B cell (primary cell): ENCODE results near the gene CPT2. TPM values are rescaled to one million over a fixed set of nuclear protein-coding genes. Genes with fewer than 3 reads are reported as not detected.

Experiments used
- ATAC-seq: fragments of 200-7000 bp; cut with Tn5 transposase; one replicate; pipeline ENCODE4 v1.10.0; 2021; ENCODE audit warnings: low read depth, mild to moderate bottlenecking, moderate number of reproducible peaks, moderate library complexity
- CTCF ChIA-PET: fragments of 350-600 bp; sonication (Branson Sonifier 250); formaldehyde crosslinking; loops from one replicate; lab custom pipeline; 2021; ENCODE audit warnings: antibody characterized with exemption, inconsistent platforms; lab: Charles Lee
- POLR2A ChIA-PET: fragments of 350-600 bp; sonication (Branson Sonifier 250); formaldehyde crosslinking; loops from one replicate; lab custom pipeline; 2021; ENCODE audit warnings: antibody characterized with exemption; lab: Charles Lee
- DNase-seq: peaks from one replicate; pipeline ENCODE4 v3.0.0; 2013
- H2AFZ ChIP-seq: 2 replicates; pipeline ENCODE4 v1.6.1; 2012; ENCODE audit warnings: mild to moderate bottlenecking, low read depth, low read length; ENCODE audit not compliant: insufficient read depth, poor library complexity, severe bottlenecking
- H3K27ac ChIP-seq, 2 donors: 1 replicate in 1 of 2; 2 replicates in 1 of 2; pipeline ENCODE4 v1.5.1; 2012 to 2013; ENCODE audit warnings: low read length in 2 of 2, mild to moderate bottlenecking in 2 of 2, moderate library complexity in 1 of 2
- H3K27me3 ChIP-seq, 4 experiments: fragments of 200-600 bp in 1 of 4; sonication (generic) in 1 of 4; replicated peaks in 1 of 4; 1 replicate in 2 of 4; 2 replicates in 2 of 4; pipeline versions ENCODE4 v1.6.1 to v1.7.0; 2013 to 2016; ENCODE audit warnings: low read length in 3 of 4, mild to moderate bottlenecking in 2 of 4, mixed read lengths in 1 of 4, moderate library complexity in 1 of 4; ENCODE audit not compliant: insufficient read depth in 4 of 4, control insufficient read depth in 3 of 4; ENCODE audit errors: control extremely low read depth in 1 of 4
- H3K36me3 ChIP-seq, 2 experiments: replicated peaks in 1 of 2; 1 replicate in 1 of 2; 2 replicates in 1 of 2; pipeline versions ENCODE4 v1.6.1 to v1.7.1; 2013; ENCODE audit warnings: low read length in 1 of 2; ENCODE audit not compliant: insufficient read depth in 2 of 2, control insufficient read depth in 1 of 2; ENCODE audit errors: control extremely low read depth in 1 of 2, extremely low read depth in 1 of 2
- H3K4me1 ChIP-seq, 2 donors: fragments of 200-600 bp in 1 of 2; sonication (generic) in 1 of 2; 1 replicate in 1 of 2; 2 replicates in 1 of 2; pipeline versions ENCODE4 v1.5.1 to v1.6.1; 2013 to 2017; ENCODE audit warnings: low read length in 2 of 2; ENCODE audit not compliant: control insufficient read depth in 2 of 2, insufficient read depth in 2 of 2
- H3K4me2 ChIP-seq: replicated peaks from 2 replicates; pipeline ENCODE3; 2012; ENCODE audit warnings: mild to moderate bottlenecking, low read depth, low read length; ENCODE audit not compliant: poor library complexity, severe bottlenecking
- H3K4me3 ChIP-seq, 5 experiments: fragments of 200-600 bp in 1 of 5; sonication (generic) in 1 of 5; 1 replicate in 3 of 5; 2 replicates in 2 of 5; pipeline versions ENCODE4 v1.5.1 to v1.7.0; 2011 to 2016; ENCODE audit warnings: low read length in 4 of 5, mild to moderate bottlenecking in 4 of 5, low read depth in 2 of 5, control low read depth in 1 of 5, moderate library complexity in 1 of 5; ENCODE audit not compliant: insufficient read depth in 1 of 5; ENCODE audit errors: control extremely low read depth in 1 of 5, extremely low read depth in 1 of 5
- H3K79me2 ChIP-seq: fragments of 200-600 bp; sonication (generic); one replicate; pipeline ENCODE4 v1.6.0; 2016; ENCODE audit warnings: low read length; ENCODE audit not compliant: control insufficient read depth, insufficient read depth
- H3K9ac ChIP-seq: fragments of 200-600 bp; sonication (generic); 2 replicates; pipeline ENCODE4 v1.6.1; 2017; ENCODE audit warnings: mild to moderate bottlenecking, low read length, moderate library complexity
- H3K9me3 ChIP-seq, 3 donors: one replicate each; pipeline versions ENCODE4 v1.6.1 to v1.7.1; 2013; ENCODE audit warnings: low read length in 2 of 3; ENCODE audit not compliant: control insufficient read depth in 2 of 3, insufficient read depth in 1 of 3; ENCODE audit errors: control extremely low read depth in 1 of 3
- H4K20me1 ChIP-seq: 2 replicates; pipeline ENCODE4 v1.6.0; 2012; ENCODE audit warnings: mild to moderate bottlenecking, low read length; ENCODE audit not compliant: insufficient read depth, control insufficient read depth, poor library complexity, severe bottlenecking
- H3K27ac Mint-ChIP-seq: one replicate; pipeline ENCODE4 v1.8.0; 2021; ENCODE audit warnings: mixed read lengths
- H3K27me3 Mint-ChIP-seq: one replicate; pipeline ENCODE4 v1.8.0; 2021; ENCODE audit warnings: mixed read lengths
- H3K4me1 Mint-ChIP-seq: one replicate; pipeline ENCODE4 v1.8.0; 2021; ENCODE audit warnings: mixed read lengths
- H3K4me3 Mint-ChIP-seq: one replicate; pipeline ENCODE4 v1.8.0; 2021; ENCODE audit warnings: mixed read lengths
- H3K9me3 Mint-ChIP-seq: one replicate; pipeline ENCODE4 v1.8.0; 2022; ENCODE audit warnings: mixed read lengths; ENCODE audit not compliant: insufficient read depth
- EZH2 ChIP-seq: IDR thresholded peaks from 2 replicates; pipeline ENCODE4 v1.6.1; 2012; ENCODE audit warnings: borderline replicate concordance, low read depth, mild to moderate bottlenecking, moderate library complexity, low read length; ENCODE audit not compliant: insufficient read depth, poor library complexity, severe bottlenecking
- WGBS: methylation state at CpG from one replicate; pipeline ENCODE4 v1.1.5; 2013; ENCODE audit warnings: missing lambda C conversion rate; ENCODE audit not compliant: insufficient coverage; 5-methylcytosine and 5-hydroxymethylcytosine counted together
- intact Hi-C: fragments of 100-400 bp; cut with micrococcal nuclease; formaldehyde crosslinking; loops from one replicate; pipeline ENCODE4 v1.10.0; 2022
- polyA plus RNA-seq: library from polyadenylated mRNA; depleted of rRNA; stranded (reverse); fragments of >200 nt; gene quantifications from 2 replicates; pipeline ENCODE4 v1.2.3, GENCODE V29; 2012
- total RNA-seq, 2 donors: library from RNA; stranded (reverse); fragments of 120-200 nt in 1 of 2; gene quantifications; 1 replicate in 1 of 2; 2 replicates in 1 of 2; pipeline versions ENCODE4 v1.2.3 to v1.2.4, GENCODE V29; 2013 to 2022
- TF ChIP-seq, protein P1 (sequence below): fragments of 200-600 bp; IDR thresholded peaks from one replicate; pipeline ENCODE4 v1.8.0; 2022; ENCODE audit warnings: antibody characterized with exemption, mild to moderate bottlenecking

Gene CPT2
- total and polyA plus RNA-seq, 2 donors (not counting 1 experiment from before 2014, with no cell fraction given): 6.3 to 19.8 TPM

- Histone ChIP-seq H3K4me1 (no peaks in the 10 kb centered on the region), H3K4me3 (no peak overlapping the region), H3K9ac (no peak overlapping the region), H3K27ac (no peak overlapping the region), H3K27me3 (no peaks in the 10 kb centered on the region), H3K4me2 (no peak overlapping the region), H3K79me2 (peaks cover 21% of the 10 kb centered on the region), H3K36me3 (peaks cover 3 to 85% of the 10 kb centered on the region in 2 experiments), H4K20me1 (no peaks in the 10 kb centered on the region), H3K9me3 (peaks cover 1 to 25% (median 20%) of the 10 kb centered on the region in 3 donors), H2AFZ (no peak overlapping the region)
- Mint-ChIP-seq H3K9me3 (peaks cover 5% of the 10 kb centered on the region), H3K27me3 (no peaks in the 10 kb centered on the region), H3K4me1 (no peaks in the 10 kb centered on the region), H3K27ac (no peak overlapping the region), H3K4me3 (no peak overlapping the region)
- no CpG with 5 or more reads among the region's 1 CpG for WGBS
- no peak for ATAC-seq
- intact Hi-C loops: no loop called here
- ChIA-PET CTCF (no interaction called here), POLR2A (no interaction called here)
- no peak for DNase-seq
- TF ChIP-seq, protein P1, sequence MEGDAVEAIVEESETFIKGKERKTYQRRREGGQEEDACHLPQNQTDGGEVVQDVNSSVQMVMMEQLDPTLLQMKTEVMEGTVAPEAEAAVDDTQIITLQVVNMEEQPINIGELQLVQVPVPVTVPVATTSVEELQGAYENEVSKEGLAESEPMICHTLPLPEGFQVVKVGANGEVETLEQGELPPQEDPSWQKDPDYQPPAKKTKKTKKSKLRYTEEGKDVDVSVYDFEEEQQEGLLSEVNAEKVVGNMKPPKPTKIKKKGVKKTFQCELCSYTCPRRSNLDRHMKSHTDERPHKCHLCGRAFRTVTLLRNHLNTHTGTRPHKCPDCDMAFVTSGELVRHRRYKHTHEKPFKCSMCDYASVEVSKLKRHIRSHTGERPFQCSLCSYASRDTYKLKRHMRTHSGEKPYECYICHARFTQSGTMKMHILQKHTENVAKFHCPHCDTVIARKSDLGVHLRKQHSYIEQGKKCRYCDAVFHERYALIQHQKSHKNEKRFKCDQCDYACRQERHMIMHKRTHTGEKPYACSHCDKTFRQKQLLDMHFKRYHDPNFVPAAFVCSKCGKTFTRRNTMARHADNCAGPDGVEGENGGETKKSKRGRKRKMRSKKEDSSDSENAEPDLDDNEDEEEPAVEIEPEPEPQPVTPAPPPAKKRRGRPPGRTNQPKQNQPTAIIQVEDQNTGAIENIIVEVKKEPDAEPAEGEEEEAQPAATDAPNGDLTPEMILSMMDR: no peak
- no peak for TF ChIP-seq EZH2
Observed at GRCh38 chr1:53207726-53208125, 11.1 kb downstream of the CPT2 start.

GRCh38 chr1:53210352-53210751 lies 13.7 kb downstream of the CPT2 start:
- Mint-ChIP-seq H3K4me1 (no peaks in the 10 kb centered on the region), H3K4me3 (no peak overlapping the region), H3K27me3 (no peaks in the 10 kb centered on the region), H3K9me3 (peaks cover 2% of the 10 kb centered on the region), H3K27ac (no peak overlapping the region)
- ATAC-seq (no peak), DNase-seq (no peak)
- Histone ChIP-seq H3K36me3 (peaks cover 1 to 76% of the 10 kb centered on the region in 2 experiments), H3K4me1 (no peaks in the 10 kb centered on the region), H3K4me3 (no peak overlapping the region), H3K79me2 (peaks cover 15% of the 10 kb centered on the region), H3K27ac (no peak overlapping the region), H3K9me3 (peaks cover 1 to 19% (median 18%) of the 10 kb centered on the region in 3 donors), H3K9ac (no peak overlapping the region), H2AFZ (no peak overlapping the region), H3K4me2 (no peak overlapping the region), H4K20me1 (no peaks in the 10 kb centered on the region), H3K27me3 (no peaks in the 10 kb centered on the region)
- CTCF ChIA-PET: interaction anchor here (0.6 kb wide), 1 partner anchor 48 kb away, joined by 4 read pairs; no protein-coding TSS in a partner anchor
- POLR2A ChIA-PET: interaction anchor here (0.5 kb wide), 1 partner anchor 15 kb away, joined by 4 read pairs; no protein-coding TSS in a partner anchor
- WGBS: 100% methylated on average over 2 of the region's 7 CpGs
- TF ChIP-seq, protein P1: no peak
- TF ChIP-seq EZH2: no peak
- intact Hi-C loops: no loop called here
